Stimulated activated naive CD8-positive, alpha-beta T cell treated with anti-CD3 and anti-CD28 coated beads, Interleukin-15, Interleukin-2, amounts not matched to agents 100 ng/mL and 50 ng/mL, for 24 hours (primary cell): ENCODE data around the gene FRMD4A.
"Not testable (repeated sequence)": the region's sequence is repeated elsewhere in the genome, so short reads cannot be mapped to it uniquely, and the experiment has no call there.

Experiments used
- H3K27ac Mint-ChIP-seq: one replicate; pipeline ENCODE4 v1.8.0; 2021; ENCODE audit warnings: mild to moderate bottlenecking, mixed read lengths
- H3K27me3 Mint-ChIP-seq: one replicate; pipeline ENCODE4 v1.8.0; 2021; ENCODE audit warnings: mixed read lengths
- H3K36me3 Mint-ChIP-seq: one replicate; pipeline ENCODE4 v1.8.0; 2021; ENCODE audit warnings: low read depth, mixed read lengths
- H3K4me1 Mint-ChIP-seq: one replicate; pipeline ENCODE4 v1.8.0; 2021; ENCODE audit warnings: low read depth, mixed read lengths
- H3K4me3 Mint-ChIP-seq: one replicate; pipeline ENCODE4 v1.8.0; 2021; ENCODE audit warnings: mild to moderate bottlenecking, mixed read lengths
- H3K9me3 Mint-ChIP-seq: one replicate; pipeline ENCODE4 v1.8.0; 2021; ENCODE audit warnings: mixed read lengths

FRMD4A gene

DNA sequence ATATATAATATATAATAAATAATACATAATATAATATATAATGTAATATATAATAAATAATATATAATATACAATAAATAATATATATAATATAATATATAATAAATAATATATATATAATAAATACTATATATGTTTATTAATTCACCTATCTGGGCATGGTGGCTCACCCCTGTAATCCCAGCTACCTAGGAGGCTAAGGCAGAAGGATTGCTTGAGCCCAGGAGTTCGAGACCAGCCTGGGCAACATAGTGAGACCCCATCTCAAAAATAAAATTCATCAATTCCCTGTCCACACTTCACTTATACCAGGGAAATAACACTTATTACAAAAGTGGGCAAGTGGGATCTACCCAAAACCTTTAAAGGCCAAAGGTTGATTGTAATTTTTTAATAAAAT lies 462.9 kb downstream of the FRMD4A start:
- Mint-ChIP-seq H3K9me3 (no peaks in the 10 kb centered on the region), H3K27me3 (no peaks in the 10 kb centered on the region)

DNA sequence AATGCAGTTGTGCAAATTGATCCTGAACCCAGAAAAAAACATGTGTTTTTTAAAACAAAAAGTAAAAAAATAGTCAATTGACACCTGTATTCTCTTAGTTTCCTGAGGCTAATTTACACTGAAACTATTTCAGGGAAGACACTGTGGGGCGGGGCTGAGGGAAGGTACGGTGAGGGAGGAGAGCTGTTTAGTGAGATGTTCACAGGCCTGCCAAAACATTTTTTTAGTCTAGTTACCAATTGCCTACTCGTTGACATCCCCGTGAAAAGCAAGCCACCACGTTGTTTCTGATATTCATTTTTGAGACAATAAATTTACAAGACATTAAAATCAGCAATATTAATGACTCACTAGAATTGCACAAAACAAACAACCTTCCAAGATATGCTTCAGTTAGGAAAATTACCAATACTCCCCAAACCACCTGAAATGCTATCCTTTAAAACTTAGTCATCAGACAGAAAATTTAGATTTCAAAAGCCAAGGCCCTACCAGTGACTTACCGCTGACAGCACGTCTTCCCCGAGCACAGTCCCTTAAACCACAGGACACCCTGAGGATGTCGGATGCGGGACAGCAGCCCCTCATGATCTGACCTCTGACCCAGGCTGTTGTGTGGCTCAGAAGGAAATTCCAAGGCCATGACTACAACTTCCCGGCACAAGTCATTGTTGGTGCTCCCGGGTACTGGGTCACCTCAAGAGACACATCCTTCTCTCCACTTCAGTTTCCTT lies 464.8 kb downstream of the FRMD4A start:
- no peak overlapping the region for H3K4me3 Mint-ChIP-seq
- no peak overlapping the region for H3K27ac Mint-ChIP-seq
- no peaks in the 10 kb centered on the region for H3K9me3 Mint-ChIP-seq
- no peaks in the 10 kb centered on the region for H3K27me3 Mint-ChIP-seq
- no peaks in the 10 kb centered on the region for H3K36me3 Mint-ChIP-seq
- peaks cover 9% of the 10 kb centered on the region for H3K4me1 Mint-ChIP-seq

More for the DNA sequence above, 462.9 kb downstream of the FRMD4A start:
- H3K4me1 Mint-ChIP-seq = peaks cover 8% of the 10 kb centered on the region
- H3K4me3 Mint-ChIP-seq = no peak overlapping the region
- no peaks in the 10 kb centered on the region for H3K36me3 Mint-ChIP-seq
- H3K27ac Mint-ChIP-seq = no peak overlapping the region

DNA sequence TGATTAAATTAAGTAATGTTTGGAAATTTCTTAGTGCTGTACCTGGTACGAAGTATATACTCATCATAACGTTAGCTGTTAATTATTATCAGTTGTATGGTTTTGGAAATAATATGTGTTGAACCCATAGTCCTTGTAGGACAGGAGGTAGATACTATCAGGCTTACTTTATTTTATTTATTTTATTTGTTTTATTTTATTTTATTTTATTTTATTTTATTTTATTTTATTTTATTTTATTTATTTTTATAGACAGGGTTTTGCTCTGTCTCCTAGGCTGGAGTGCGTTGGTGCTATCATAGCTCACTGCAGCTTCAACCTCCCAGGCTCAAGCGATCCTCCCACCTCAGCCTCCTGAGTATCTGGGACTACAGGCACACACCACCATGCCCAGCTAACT lies 465.5 kb downstream of the FRMD4A start:
- not testable (repeated sequence) for H3K27ac Mint-ChIP-seq, H3K27me3 Mint-ChIP-seq

DNA sequence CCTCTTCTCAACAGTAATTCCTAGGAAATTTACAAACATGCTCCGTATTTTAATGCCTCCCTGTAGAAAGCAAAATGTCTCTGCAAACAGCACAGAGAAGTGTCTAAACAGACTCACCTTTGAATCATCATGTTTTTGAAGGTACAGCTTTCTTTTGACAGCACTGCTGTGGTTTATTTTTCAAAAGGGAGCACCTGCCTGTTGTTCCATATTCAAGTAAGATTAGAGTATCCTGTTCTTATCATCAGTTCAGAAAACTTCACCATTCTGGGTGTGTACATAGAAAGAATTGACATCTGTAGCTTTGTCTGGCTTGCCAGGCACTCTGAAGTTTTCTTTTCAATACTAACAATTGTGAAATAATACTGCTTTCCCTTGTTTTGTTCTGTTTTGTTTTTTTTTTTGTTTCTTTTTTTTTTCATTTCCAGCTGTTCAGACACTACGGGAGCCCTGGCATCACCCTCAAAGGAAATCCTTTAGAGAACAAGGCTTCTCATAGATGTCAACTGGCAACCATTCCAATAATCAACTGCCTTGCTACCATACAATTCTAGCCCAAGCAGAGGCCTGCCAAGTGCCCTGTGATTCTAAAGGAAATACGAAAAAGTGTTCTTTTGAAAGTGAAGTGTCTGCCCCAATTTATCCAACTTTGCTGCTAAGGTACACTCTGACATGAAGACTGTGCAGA lies 468.0 kb downstream of the FRMD4A start:
- Mint-ChIP-seq H3K4me1 (peaks cover 9% of the 10 kb centered on the region), H3K27ac (no peak overlapping the region), H3K27me3 (no peaks in the 10 kb centered on the region), H3K36me3 (no peaks in the 10 kb centered on the region), H3K9me3 (no peaks in the 10 kb centered on the region), H3K4me3 (no peak overlapping the region)

More for the DNA sequence above, 465.5 kb downstream of the FRMD4A start:
- H3K9me3 Mint-ChIP-seq, H3K4me1 Mint-ChIP-seq, H3K36me3 Mint-ChIP-seq, H3K4me3 Mint-ChIP-seq: not testable (repeated sequence)

DNA sequence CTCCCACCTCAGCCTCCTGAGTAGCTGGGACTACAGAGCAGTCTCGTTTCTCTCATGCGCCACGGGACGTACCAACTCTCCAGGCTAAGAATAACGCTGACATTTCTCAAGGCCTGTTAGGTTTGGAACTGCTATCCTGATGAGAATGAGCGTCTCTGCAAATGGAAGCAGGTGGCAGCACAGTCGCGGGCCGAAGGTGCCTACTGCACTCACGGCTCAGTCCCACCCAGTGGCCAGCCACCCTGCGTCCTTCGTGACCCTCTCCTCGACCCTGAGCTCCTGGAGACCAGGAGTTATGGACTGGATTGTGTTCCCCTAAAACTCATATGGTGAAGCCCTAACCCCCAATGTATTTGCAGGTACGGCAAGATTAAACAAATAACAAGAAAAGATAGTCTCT lies 469.8 kb downstream of the FRMD4A start:
- no peak overlapping the region for H3K4me3 Mint-ChIP-seq
- H3K27ac Mint-ChIP-seq = no peak overlapping the region
- peaks cover 9% of the 10 kb centered on the region for H3K4me1 Mint-ChIP-seq
- H3K36me3 Mint-ChIP-seq = no peaks in the 10 kb centered on the region
- H3K9me3 Mint-ChIP-seq = no peaks in the 10 kb centered on the region
- peaks cover 4% of the 10 kb centered on the region for H3K27me3 Mint-ChIP-seq

DNA sequence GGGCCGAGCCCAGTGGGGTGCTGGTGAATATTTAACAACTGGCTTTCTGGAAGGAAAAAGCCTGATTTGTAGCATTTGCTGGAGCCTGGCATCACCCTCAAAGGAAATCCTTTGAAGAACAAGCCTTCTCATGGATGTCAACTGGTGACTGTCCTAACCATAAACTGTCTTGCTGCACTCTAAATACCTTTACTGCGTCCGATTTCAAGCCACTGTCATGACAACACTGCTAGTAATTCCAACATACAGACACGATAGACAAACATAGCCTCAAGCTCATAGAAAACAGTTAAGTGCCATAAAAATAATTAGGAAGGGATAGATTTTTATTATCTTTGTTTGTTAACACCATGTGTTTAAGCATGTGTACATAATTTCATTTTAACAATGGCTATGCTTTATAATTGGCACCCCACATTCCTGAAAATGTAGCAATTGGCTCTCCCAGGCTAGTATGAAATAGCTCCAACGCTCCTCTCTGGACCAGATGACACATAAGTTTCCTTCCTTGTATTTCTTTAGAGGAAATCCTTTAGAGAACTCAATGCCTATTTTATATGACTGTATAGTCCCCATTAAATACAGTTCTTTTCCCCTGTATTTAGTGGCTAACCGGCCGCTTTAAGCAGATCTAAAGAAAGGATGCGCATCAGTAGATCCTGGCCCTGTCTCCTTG lies 470.6 kb downstream of the FRMD4A start:
- no peak overlapping the region for H3K27ac Mint-ChIP-seq
- no peak overlapping the region for H3K4me3 Mint-ChIP-seq
- peaks cover 9% of the 10 kb centered on the region for H3K4me1 Mint-ChIP-seq
- H3K9me3 Mint-ChIP-seq = no peaks in the 10 kb centered on the region
- H3K27me3 Mint-ChIP-seq = peaks cover 4% of the 10 kb centered on the region
- H3K36me3 Mint-ChIP-seq = no peaks in the 10 kb centered on the region

DNA sequence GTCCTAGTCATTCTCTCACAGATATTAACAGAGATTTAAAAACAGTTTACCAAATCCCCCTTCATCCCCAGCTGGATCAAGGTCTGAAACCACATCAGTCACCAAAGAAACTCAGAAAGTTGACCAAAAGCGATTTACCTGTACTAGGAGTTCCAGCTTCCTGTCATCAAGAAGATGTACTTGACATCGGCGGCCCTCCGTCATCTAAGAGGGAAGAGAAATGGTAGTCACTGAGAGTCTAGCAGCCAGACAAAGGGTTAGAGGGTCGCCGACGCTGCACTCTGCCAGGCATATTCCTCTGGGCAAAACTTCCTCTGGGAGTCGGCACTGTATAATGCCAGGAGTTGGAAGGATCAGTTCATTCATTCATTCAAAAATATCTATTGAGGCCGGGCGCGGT lies 472.0 kb downstream of the FRMD4A start:
- Mint-ChIP-seq H3K27ac (no peak overlapping the region), H3K4me1 (peaks cover 13% of the 10 kb centered on the region), H3K27me3 (peaks cover 8% of the 10 kb centered on the region), H3K4me3 (no peak overlapping the region), H3K36me3 (no peaks in the 10 kb centered on the region), H3K9me3 (no peaks in the 10 kb centered on the region)

DNA sequence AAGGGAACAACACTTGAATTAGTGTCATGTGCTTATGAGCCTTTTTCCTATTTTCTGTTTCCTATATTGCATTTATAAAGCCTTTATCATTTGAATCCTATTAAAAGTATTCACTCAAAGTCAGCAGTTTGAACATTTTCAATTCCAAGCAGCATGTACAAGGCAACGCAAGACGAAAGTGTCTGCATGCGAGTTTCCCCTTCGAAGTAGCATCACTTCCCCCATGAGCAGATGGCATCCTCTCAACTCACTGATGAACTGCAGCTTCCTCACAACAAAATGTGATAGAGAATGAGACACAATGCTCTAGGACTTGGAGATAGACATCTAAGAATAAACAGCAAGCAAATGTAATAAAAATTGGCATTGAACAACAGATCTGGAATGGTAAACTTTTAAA lies 473.3 kb downstream of the FRMD4A start:
- Mint-ChIP-seq H3K9me3 (no peaks in the 10 kb centered on the region), H3K27me3 (peaks cover 8% of the 10 kb centered on the region), H3K4me1 (peaks cover 12% of the 10 kb centered on the region), H3K27ac (no peak overlapping the region), H3K4me3 (no peak overlapping the region), H3K36me3 (no peaks in the 10 kb centered on the region)

DNA sequence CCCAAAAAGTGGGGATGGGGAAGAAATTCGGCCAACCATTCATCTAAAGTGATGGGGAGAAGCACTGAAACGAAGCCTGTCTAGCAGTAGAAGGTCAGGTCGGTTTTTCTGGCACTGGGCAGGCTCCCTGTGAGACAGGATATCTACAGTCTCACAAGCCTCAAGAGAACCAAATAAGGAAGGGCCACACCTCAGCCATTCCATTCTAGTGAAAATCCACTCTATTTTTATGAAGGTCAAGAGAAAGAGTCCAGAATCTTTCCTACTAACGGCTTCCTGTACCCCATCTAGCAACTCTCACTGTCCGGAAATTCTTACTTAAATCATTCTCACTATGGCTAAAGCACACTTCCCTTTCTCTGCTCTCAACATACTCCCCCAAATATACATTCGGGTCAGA lies 476.9 kb downstream of the FRMD4A start:
- Mint-ChIP-seq H3K9me3 (no peaks in the 10 kb centered on the region), H3K4me1 (peaks cover 9% of the 10 kb centered on the region), H3K36me3 (no peaks in the 10 kb centered on the region), H3K4me3 (no peak overlapping the region), H3K27me3 (peaks cover 11% of the 10 kb centered on the region), H3K27ac (no peak overlapping the region)

DNA sequence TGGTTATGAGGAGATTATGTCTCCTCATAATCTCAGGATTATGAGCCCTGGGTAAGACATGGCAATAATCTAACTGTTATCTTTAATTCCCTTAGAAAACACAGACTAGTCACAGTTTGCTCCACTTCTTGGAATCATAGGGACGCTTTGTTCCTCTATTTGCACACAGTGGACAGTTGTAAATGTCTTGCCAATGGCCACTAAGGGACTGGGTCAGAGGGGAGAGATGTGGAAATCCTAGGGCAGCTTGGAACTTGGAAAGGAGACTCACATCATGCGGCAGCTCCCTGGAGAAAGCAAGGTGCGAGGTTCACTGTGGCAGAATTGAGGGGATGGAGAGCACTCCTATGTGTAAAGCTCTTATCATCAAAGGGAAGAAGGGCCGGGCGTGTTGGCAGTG lies 477.9 kb downstream of the FRMD4A start:
- Mint-ChIP-seq H3K9me3 (no peaks in the 10 kb centered on the region), H3K27ac (no peak overlapping the region)

DNA sequence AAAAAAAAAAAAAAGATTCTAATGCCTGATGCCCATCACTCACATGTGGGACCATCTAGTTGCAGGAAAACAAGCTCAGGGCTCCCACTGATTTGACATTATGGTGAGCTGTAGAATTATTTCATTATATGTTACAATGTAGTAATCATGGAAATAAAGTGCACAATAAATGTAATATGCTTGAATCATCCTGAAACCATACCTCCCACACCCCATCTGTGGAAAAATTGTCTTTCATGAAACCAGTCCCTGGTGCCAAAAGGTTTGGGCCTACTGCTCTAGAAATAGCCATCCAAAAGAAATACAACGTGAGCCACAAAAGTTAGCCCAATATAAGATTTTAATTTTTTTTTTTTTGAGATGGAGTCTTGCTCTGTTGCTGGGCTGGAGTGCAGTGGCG lies 478.8 kb downstream of the FRMD4A start:
- Mint-ChIP-seq H3K36me3 (no peaks in the 10 kb centered on the region), H3K9me3 (no peaks in the 10 kb centered on the region), H3K4me3 (no peak overlapping the region), H3K27me3 (peaks cover 24% of the 10 kb centered on the region), H3K27ac (no peak overlapping the region), H3K4me1 (peaks cover 19% of the 10 kb centered on the region)

More for the DNA sequence above, 477.9 kb downstream of the FRMD4A start:
- peaks cover 18% of the 10 kb centered on the region for H3K27me3 Mint-ChIP-seq
- no peak overlapping the region for H3K4me3 Mint-ChIP-seq
- no peaks in the 10 kb centered on the region for H3K36me3 Mint-ChIP-seq
- peaks cover 11% of the 10 kb centered on the region for H3K4me1 Mint-ChIP-seq

DNA sequence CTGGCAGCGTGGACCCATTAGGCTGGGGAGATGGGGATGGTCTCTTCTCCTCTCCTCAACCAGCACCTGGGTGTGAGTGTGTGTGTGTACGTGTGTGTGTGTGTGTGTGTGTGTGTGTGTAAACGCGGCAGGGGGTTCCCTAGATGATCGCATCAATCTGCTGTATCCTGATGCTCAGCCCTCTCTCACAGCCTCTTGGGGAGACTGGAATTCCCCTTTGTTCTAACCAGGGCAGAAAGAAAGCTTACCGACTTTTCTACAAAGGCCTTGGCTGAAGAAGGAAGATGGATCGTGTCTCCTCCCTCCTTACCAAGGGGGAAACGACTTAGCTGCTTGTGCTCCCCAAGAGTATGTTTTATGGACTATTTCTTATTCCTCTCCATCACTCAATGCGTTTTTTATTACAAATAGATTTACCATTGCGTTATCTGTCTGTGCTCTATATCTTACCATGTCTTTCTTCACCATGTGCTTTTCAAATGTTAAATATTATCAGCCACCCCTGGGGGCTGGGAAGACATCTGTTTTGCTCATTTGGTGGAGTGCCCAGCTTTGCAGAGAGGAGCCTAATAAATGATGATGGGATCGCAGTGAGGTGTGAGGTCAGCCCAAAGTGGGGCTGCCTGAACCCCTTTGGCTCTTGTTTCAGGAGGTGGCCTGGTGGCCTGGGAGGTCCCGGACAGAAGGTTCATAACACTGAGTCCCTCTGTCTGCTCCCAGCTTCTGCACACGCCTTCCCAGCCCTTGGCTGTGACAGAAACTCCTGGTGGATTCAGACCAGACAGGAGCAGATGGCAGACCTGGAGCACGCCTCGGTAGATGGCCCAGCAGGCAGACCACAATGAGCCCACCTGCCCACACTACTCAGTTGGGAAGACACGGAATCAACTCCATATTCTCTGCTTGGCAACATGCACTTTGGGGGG lies 481.9 kb downstream of the FRMD4A start:
- Mint-ChIP-seq H3K36me3 (no peaks in the 10 kb centered on the region), H3K27ac (no peak overlapping the region), H3K27me3 (peaks cover 24% of the 10 kb centered on the region), H3K4me3 (no peak overlapping the region), H3K9me3 (no peaks in the 10 kb centered on the region), H3K4me1 (peaks cover 19% of the 10 kb centered on the region)

DNA sequence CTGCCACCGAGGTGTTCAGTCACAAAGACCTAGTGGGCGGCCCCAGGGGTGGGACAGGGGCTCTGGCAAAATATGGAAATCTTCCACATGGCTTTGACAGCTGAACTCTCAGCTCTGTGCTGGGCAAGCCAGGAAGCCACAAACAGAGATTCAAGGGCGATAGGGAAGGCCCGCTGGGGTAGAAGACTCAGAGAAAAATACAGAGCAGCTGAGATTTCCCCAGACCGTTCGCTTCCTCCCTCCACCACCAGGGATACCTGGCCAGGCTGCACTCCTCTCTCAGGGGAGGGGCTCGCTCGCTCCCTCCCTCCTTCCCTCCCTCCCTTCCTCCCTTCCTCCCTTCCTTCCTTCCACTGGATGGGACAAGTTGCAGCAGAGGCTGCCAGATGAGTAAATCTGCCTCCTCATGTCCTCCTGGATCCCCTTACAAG lies 483.5 kb downstream of the FRMD4A start:
- H3K27ac Mint-ChIP-seq = no peak overlapping the region
- peaks cover 13% of the 10 kb centered on the region for H3K4me1 Mint-ChIP-seq
- no peak overlapping the region for H3K4me3 Mint-ChIP-seq
- peaks cover 25% of the 10 kb centered on the region for H3K27me3 Mint-ChIP-seq
- no peaks in the 10 kb centered on the region for H3K9me3 Mint-ChIP-seq
- H3K36me3 Mint-ChIP-seq = no peaks in the 10 kb centered on the region

DNA sequence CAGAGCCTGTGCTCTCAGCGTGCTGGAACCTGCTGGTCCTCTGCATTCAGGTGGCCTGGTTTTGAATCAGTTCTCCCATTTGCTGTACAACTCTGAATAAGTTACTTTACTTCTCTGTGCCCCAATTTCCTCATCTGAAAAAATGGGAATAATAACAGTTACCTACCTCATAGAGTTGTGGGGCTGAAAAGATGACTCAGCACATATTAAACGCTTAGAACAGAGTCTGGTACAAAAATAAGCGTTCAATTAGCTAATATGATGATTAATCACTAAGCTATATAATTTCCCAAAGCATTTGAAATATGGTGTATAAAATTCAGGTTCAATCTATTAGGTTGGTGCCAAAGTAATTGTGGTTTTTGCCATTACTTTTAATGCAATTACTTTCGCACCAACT lies 484.8 kb downstream of the FRMD4A start:
- Mint-ChIP-seq H3K4me3 (no peak overlapping the region), H3K36me3 (no peaks in the 10 kb centered on the region), H3K4me1 (peaks cover 13% of the 10 kb centered on the region), H3K9me3 (no peaks in the 10 kb centered on the region), H3K27ac (no peak overlapping the region), H3K27me3 (peaks cover 25% of the 10 kb centered on the region)
